GM19463 (cell line): ENCODE data around the gene KCNK16.
"Not testable (repeated sequence)": the region's sequence is repeated elsewhere in the genome, so short reads cannot be mapped to it uniquely, and the experiment has no call there.

Experiments used
- ATAC-seq: cut with Tn5 transposase; IDR thresholded peaks from one replicate; pipeline ENCODE4 v1.9.1; 2021; ENCODE audit warnings: mild to moderate bottlenecking, moderate library complexity; ENCODE audit not compliant: unreplicated experiment

KCNK16 gene

DNA sequence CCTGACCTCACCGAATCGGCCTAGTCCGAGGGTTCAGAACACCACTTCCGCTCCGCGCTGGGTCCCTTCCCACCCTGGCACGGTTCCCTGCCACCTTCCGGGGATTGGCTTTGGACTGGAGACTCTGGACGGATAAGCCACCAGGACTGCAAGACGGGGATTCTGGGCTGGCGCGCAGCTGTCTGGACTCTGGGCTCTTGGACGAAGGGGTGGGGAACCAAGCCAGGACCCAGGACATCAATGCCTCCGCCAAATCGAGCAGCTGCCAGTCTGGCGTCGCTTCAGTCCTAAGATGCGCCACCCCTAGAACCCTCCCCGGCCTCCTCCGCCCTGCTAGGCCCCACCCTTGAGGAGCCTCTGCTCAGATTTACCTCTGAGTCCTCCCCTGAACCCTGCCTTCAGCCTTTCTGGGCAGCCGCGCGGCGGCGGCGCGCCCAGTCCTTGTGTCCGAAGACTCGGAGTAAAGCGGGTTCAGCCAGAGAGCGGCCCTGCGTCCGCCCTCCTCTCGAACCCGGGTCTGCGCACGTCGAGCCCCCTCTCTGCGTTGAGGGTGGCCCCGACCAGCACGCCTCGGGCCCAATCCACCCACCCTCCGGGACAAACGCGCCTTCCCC lies 9.5 kb downstream of the KCNK16 start:
- no peak for ATAC-seq

GRCh38 chr6:39310542-39310941 lies 12.0 kb downstream of the KCNK16 start:
- ATAC-seq = no peak

GRCh38 chr6:39309942-39310531 lies 12.5 kb downstream of the KCNK16 start:
- ATAC-seq = no peak

GRCh38 chr6:39307462-39307861 lies 15.0 kb downstream of the KCNK16 start:
- ATAC-seq = no peak

DNA sequence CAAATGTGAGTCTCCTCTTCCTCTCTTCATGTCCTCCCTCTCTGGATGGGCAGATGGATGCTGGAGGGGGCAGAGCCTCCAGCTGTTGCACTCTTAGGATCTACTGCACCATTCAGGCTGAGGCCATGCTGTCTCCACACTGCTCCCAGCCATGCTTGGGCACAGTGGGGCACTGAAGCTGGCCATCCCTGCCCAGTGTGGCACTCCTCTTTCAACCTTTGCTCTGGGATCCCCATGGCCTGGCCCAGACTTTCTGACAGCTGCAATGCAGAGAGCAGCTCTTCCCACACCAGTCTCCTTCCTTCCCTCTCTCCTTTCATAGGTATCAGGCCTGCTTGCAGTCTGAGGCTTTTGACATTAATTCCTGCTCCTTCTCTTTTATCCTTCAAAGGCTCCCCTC lies 17.6 kb downstream of the KCNK16 start:
- no peak for ATAC-seq

DNA sequence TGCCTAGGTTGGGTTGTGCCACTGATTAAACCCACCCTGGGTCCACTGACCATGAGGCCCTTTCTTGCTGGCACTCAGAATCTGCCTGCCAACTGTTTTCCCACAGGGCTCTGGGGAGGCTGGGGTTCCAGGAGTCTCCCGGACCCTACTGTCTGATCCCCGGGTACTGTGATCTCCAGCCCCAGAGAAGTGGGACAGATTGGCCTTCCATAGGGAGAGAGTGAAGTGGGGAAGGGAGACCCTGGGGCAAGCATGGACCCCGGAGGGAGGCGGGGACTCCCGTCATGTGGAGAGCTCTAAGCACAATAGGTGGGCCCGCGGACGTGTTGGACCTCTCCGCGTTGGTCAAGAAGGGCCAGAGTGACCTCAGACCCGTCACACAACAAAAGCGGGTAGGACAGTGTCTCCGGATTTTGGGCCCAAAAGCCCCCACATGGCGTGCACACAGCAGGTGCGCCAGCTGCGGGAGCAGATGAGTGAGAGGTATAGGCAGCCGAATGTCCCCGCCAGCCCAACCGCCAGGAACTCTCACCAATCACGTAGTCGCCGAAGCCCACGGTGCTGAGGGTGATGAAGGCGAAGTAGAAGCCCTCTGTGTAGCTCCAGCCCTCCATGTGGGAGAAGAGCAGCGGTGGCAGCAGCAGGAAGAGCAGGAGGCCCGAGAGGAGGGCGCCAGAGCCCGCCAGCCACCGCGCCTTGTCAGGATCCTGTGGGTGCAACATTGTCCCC lies 18.9 kb downstream of the KCNK16 start:
- no peak for ATAC-seq

GRCh38 chr6:39302669-39303424 lies 19.7 kb downstream of the KCNK16 start:
- ATAC-seq = peak; percentile 82

- ATAC-seq = no peak
Measured at GRCh38 chr6:39302011-39302410, 20.5 kb downstream of the KCNK16 start.

GRCh38 chr6:39301606-39302005 lies 20.9 kb downstream of the KCNK16 start:
- no peak for ATAC-seq

DNA sequence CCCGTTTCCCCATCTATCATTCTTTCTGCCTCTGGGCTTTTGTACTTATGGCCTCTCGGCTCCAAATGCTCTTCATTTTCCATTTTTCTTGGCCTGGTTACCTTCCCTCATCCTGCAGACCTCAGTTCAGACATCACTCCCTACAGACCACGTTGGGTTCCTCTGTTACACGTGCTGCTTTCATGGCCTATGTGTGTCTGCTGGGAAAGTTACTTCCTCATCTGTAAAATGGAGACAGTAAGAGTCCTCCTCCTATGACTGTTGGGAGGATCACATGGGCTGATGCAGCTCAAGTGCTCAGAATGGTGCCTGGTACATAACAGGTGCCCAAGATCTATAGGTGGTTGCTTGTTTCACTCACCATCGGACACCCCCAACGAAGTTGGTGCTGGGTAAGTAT lies 21.8 kb downstream of the KCNK16 start:
- ATAC-seq = no peak

GRCh38 chr6:39298061-39298460 lies 24.4 kb downstream of the KCNK16 start:
- no peak for ATAC-seq

DNA sequence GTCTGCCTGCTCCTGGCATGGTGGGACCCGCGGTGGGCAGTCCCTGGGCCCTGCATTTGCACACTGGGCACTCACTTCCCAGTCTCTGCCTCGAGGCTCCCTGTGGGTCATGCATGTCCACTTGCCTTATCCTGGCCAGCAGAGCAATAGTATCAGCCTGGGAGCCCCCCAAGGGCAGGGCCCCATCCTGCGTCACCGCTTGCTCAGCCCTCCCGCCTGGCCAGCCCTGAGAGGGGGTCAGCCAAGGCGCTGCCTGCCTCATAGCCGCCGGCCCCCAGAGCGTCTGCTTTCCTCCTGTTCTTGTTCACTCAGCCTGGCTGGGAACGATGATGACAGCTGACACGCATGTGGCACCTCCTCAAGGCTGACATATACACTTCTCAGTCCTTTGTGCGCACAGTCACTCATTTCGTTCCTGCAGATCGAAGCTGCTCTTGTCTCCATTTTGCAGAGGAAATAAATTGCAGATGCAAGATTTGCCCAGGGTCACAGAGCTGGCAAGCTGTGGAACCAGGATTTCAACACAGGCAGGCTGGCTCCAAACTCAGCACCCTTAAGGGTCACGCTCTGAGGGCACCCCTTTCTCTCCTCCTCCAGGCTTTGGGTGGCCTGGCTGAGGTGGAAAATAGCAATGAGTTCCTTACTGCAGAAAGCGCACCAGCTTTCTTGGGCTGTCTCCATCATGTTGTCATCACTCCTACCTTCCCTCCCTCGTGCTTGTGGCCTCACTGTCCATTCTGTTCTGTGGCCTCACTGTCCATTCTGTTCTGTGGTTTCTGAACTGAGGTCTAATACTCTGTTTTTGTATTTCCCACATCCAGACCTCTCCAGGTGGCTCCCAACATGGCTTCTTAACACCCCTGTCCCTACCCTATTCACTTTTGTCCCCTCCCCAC lies 25.5 kb downstream of the KCNK16 start:
- no peak for ATAC-seq

DNA sequence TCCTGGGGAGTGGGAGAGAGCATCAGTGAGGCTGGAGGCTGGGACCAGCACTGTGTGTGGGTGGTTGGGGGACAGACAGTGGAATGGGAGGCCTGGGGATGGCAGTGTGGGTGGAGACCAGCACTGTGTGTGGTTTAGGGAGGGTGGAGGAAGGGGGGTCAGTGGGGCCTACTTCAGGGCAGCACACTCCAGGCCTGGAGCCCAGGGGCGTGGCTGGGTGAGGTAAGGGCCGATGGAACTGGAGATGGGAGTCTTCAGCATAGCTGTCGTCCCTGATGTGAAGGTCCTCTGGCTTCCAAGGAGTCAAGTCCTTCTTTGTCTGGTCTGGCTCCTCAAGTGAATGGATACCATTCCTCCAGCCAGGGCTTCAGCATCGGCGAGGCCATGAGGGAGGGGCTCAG lies 26.9 kb downstream of the KCNK16 start:
- no peak for ATAC-seq

DNA sequence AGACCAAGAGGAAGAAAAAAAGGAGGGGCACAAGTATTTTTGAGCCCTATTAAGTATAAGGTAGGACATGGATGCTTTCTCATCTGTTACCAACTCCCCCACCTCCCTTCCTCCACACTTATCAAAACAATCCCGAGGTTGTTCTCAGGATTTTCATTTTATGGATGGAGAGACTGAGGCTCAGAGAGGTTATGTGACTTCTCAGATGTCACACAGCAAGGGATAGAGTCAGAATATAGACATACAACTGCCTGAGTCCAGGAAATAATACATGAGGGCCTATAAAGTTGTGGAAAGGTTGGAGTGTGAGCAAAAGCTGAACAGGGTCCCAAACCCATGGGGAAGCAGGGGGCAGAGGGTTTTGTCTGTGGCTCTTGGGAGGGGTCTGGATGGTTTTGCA lies 27.6 kb downstream of the KCNK16 start:
- ATAC-seq = no peak

DNA sequence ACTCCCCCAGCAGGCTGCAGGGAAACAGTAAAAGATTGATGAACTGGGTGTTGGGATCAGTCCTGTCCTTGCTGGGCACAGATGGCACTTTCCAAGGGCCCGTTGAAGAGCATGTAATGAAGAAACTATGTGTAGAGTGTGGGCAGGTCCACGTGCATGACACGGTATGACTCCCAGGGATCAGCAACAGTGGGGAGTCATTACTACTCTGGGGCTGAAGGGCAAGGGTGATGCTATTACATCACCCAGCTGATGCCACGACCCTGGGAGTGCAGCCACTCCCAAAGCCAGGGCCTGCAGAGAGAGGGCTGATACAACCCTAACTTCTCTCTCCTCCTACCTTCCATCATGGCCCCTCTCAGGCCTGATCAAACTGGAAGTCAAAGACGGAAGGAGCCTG lies 28.4 kb downstream of the KCNK16 start:
- ATAC-seq = no peak

GRCh38 chr6:39292637-39293036 lies 29.9 kb downstream of the KCNK16 start:
- ATAC-seq = no peak

- ATAC-seq = no peak
Measured at GRCh38 chr6:39289490-39289889, 33.0 kb downstream of the KCNK16 start.

GRCh38 chr6:39287601-39288000 lies 34.9 kb downstream of the KCNK16 start:
- ATAC-seq = no peak

GRCh38 chr6:39286596-39286995 lies 35.9 kb downstream of the KCNK16 start:
- ATAC-seq = not testable (repeated sequence)

DNA sequence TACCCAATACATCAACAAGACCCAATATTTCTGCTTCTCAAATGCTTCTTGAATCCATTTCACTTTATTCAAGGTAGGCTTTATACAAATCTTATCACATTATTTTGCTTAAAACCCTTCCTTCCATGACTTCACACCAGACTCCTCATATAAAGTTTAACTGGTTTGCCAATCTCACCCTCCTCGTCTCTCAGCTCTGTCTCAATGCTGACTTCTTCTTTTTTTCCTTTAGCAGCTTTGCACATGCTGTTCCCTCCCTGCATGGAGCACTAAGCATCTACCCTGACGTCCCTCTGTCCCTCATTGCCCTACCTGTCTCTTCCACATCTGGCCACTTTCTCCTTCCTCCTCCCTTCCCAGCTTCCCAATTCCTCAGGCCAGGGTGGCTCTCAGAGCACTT lies 39.7 kb downstream of the KCNK16 start:
- no peak for ATAC-seq
